Activated naive CD8-positive, alpha-beta T cell (primary cell): ENCODE results near the gene PCMTD2.

ENCODE experiments used
- H3K27ac Mint-ChIP-seq: one replicate; pipeline ENCODE4 v1.8.0; 2021; ENCODE audit warnings: mixed read lengths
- H3K27me3 Mint-ChIP-seq: one replicate; pipeline ENCODE4 v1.8.0; 2021; ENCODE audit warnings: mixed read lengths
- H3K36me3 Mint-ChIP-seq: one replicate; pipeline ENCODE4 v1.8.0; 2021; ENCODE audit warnings: mixed read lengths
- H3K4me1 Mint-ChIP-seq: one replicate; pipeline ENCODE4 v1.8.0; 2021; ENCODE audit warnings: low read depth, mixed read lengths
- H3K4me3 Mint-ChIP-seq: one replicate; pipeline ENCODE4 v1.8.0; 2021; ENCODE audit warnings: mild to moderate bottlenecking, mixed read lengths
- H3K9me3 Mint-ChIP-seq: one replicate; pipeline ENCODE4 v1.8.0; 2021; ENCODE audit warnings: low read depth, mixed read lengths

The PCMTD2 gene

DNA sequence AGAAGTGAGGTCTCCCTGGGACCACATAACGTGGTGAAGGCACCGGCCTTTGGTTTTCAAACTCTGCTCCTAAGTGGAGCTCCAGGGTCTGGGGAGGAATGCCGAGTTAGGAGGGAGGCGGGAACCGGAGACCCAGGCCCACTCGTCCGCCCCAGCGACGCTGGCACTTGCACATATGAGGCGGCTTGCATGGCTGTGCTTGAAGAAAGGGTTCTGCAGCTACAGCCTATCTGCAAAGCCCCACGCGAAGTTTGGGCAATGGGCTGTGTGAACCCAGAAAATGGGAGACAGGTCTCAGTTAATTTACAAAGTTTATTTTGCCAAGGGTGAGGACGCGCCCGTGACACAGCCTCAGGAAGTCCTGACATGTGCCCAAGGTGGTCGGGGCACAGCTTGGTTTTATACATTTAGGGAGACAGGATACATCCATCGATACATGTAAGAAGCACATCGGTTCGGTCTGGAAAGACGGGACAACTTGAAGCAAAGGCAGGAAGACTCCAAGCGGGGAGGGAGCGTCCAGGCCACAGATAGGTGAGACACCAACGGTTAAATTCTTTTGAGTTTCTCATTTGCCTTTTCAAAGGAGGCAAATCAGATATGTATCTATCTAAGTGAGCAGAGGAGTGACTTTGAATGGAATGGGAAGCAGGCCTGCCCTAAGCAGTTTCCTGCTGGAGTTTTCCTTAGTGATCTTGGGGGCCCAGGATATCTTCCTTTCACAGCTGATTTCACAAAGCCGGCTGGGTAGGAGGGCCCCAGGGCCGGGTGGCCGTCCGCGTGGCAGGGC, 782 bp upstream of the PCMTD2 start:
- peaks cover 39% of the 10 kb centered on the region for H3K4me1 Mint-ChIP-seq
- peak overlapping the region; percentile 88 for H3K27ac Mint-ChIP-seq
- H3K9me3 Mint-ChIP-seq, result no peaks in the 10 kb centered on the region
- H3K36me3 Mint-ChIP-seq, result no peaks in the 10 kb centered on the region
- H3K4me3 Mint-ChIP-seq, result peak overlapping the region; percentile 85
- peaks cover 1% of the 10 kb centered on the region for H3K27me3 Mint-ChIP-seq

DNA sequence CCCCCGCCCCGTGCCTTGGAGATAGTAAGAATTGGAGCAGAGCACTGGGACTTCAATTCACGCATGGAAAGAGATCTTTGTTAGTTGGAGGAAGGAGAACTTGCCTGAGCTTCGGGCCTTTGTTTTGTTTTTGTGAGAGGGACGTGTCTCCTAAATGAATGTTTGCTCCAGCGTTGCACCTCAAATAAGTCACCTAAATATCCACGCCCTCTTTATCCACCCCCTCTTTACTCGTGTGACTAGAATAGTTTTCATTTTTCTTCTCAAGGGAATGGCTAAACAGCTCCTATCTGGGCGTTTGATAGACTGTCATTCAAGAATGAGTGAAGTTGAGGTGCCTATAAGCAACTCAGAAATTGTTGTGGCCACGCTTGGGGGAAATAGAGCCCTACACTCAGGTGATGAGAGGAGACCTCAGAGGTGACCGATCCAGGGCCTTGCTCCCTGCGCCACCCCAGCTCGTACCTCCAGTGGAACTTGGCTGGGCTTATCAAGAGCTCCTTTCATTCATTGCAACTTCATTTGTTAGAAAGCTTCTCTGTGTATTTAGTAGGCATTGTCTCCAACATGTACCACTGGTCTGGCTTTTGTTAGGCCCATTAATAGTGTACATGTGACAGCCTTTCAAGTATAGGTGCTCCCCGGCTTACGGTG, 861 bp downstream of the PCMTD2 start:
- Mint-ChIP-seq H3K27me3 (peaks cover 1% of the 10 kb centered on the region), H3K36me3 (no peaks in the 10 kb centered on the region), H3K4me3 (peak overlapping the region; percentile 91), H3K4me1 (peaks cover 55% of the 10 kb centered on the region), H3K9me3 (no peaks in the 10 kb centered on the region), H3K27ac (peak overlapping the region; percentile 91)

DNA sequence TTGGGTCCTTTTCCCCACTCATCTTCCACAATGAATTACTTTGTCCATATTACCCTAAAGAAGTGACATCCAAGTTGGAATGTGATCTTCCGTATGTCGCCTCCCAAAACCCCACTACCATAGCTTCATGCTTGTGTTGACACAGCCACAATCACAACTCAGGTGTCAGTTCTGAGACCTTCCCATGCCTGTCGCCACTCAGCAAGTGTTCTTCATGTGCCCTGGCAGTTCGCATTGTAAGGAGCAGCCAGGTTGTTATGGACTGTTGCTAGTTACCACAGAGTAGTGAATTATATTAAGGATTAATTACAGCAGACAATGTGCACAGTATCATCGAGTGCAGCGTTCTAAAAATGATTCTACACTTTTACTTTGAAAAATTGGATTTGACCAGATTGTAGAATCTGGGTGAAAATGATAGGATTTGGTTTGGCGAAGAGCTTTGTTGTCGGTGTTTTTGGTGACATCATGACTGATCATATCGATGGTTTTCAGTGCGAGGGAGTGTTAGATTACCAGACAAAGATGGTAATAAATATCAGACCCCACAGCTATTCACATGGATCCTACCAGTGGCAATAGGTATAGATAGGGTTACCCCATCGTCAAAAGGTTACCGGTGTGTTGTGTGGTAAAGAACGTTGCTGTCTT, 1.7 kb downstream of the PCMTD2 start:
- Mint-ChIP-seq H3K27ac (peak overlapping the region; percentile 91), H3K36me3 (no peaks in the 10 kb centered on the region), H3K9me3 (no peaks in the 10 kb centered on the region), H3K4me3 (peak overlapping the region; percentile 91), H3K27me3 (peaks cover 1% of the 10 kb centered on the region), H3K4me1 (peaks cover 61% of the 10 kb centered on the region)

DNA sequence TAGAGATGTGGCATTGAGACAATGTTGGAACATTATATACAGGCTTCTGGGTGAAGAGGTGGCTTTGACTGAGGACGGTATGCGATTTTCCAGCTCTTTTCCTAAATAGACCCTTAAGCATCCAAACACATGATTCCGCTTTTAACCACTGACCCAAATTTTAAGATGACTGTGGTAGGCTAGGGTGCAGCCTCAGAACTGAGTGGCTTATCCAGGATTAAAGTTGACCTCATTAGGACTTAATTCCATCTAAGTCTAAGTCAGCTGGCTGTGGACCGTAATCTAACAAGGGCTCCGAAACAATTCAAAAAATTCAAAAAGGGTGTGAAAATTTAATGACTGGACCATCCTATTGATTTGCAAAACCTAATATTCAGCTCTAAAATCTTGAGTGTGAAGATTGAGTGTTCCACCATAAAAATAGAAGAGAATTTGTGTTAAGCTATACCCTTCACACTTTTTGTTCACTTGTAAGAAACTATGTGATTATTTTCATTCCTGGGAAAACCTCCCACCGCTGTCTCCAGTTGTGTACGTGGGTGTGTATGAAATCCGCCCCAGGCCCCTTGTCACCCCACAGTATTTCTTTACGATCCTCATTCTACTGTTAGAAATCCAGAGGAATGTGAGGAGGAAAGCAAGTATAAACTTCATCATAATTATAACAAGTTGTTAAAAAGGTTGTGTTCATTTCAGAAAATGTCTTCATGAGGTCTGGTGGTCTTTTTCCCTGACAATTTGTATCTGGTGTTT, 2.7 kb downstream of the PCMTD2 start:
- H3K27me3 Mint-ChIP-seq, result no peaks in the 10 kb centered on the region
- peak overlapping the region; percentile 91 for H3K27ac Mint-ChIP-seq
- no peaks in the 10 kb centered on the region for H3K36me3 Mint-ChIP-seq
- H3K9me3 Mint-ChIP-seq, result no peaks in the 10 kb centered on the region
- peak overlapping the region; percentile 91 for H3K4me3 Mint-ChIP-seq
- H3K4me1 Mint-ChIP-seq, result peaks cover 71% of the 10 kb centered on the region

DNA sequence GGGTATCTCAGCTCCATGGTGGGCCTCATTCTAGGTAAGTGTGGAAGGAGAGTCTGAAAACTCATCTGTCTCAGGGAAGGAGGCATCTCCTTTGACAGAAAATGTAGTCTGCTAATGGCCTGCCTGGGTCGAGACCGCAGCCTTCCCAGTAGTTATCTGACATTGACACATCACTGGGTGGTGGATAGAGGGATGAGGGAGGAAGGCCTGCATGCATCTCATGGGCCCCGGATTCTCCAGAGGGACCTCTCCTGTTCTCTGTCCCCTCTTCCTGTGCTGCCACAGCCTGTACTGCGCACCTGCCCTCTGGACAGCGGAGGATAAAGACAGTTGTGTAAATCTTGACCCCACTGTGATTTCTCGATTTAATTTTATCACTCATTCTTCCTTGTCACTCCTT, 4.7 kb downstream of the PCMTD2 start:
- Mint-ChIP-seq H3K27ac (peak overlapping the region; percentile 54), H3K9me3 (no peaks in the 10 kb centered on the region), H3K36me3 (no peaks in the 10 kb centered on the region), H3K27me3 (no peaks in the 10 kb centered on the region), H3K4me1 (peaks cover 85% of the 10 kb centered on the region), H3K4me3 (peak overlapping the region; percentile 63)

DNA sequence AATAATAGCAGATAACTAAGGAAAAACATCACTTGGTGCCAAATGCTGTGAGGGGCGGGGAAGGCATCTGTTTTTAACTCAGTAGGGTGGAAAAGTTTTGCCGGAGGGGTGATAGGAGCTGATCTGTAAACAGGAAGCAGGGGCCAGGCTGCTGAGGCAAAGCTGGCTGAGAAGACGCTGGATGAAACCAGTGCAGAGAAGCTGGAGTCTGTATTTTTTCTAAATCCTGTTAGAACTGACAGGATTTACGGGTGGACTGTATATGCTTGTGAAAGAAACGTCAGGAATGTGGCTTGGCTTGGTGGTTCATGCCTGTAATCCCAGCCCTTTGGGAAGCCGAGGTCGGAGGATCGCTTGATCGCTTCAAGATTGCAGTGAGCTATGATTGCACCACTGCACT, 5.6 kb downstream of the PCMTD2 start:
- Mint-ChIP-seq H3K9me3 (no peaks in the 10 kb centered on the region), H3K27me3 (no peaks in the 10 kb centered on the region), H3K4me1 (peaks cover 84% of the 10 kb centered on the region), H3K27ac (peak overlapping the region; percentile 34), H3K36me3 (no peaks in the 10 kb centered on the region), H3K4me3 (peak overlapping the region; percentile 63)

DNA sequence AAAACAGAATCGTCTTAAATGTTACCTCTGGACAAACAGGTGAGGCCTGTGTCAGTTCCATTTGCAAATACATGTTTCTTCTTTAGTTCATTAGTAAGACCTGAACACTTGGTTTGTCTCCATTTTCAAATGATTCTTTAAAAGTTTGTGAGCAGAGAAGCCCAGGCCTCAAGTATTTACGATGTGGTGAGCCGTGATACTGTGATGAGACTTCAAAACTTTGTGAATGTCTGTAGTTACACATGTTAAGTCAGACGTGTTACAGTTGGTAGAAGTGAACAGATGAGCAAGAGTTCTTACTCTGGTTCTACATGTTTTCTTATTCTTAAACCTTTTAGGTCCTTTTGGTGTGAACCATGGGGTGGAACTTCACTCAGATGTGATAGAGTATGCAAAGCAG, 8.5 kb downstream of the PCMTD2 start:
- Mint-ChIP-seq H3K36me3 (no peaks in the 10 kb centered on the region), H3K4me3 (no peak overlapping the region), H3K9me3 (no peaks in the 10 kb centered on the region), H3K27me3 (no peaks in the 10 kb centered on the region), H3K27ac (peak overlapping the region; percentile 56), H3K4me1 (peaks cover 56% of the 10 kb centered on the region)

DNA sequence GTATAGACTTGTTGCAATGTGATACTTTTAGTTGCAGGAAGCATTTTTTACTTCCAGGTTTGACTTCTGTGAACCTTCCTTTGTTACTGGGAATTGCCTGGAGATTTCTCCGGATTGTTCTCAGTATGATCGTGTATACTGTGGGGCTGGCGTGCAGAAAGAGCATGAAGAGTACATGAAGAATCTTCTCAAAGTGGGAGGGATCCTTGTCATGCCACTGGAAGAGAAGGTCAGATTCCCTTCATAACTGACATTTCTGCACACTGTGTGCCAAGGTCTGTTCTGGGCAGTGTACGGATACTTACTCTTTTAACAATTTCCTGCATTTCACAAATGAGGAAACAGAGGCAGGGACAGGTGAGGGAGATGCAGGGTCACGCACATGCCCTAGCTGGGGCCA, 9.7 kb downstream of the PCMTD2 start:
- no peak overlapping the region for H3K4me3 Mint-ChIP-seq
- no peak overlapping the region for H3K27ac Mint-ChIP-seq
- H3K4me1 Mint-ChIP-seq, result peaks cover 56% of the 10 kb centered on the region
- no peaks in the 10 kb centered on the region for H3K27me3 Mint-ChIP-seq
- H3K9me3 Mint-ChIP-seq, result no peaks in the 10 kb centered on the region
- H3K36me3 Mint-ChIP-seq, result no peaks in the 10 kb centered on the region

DNA sequence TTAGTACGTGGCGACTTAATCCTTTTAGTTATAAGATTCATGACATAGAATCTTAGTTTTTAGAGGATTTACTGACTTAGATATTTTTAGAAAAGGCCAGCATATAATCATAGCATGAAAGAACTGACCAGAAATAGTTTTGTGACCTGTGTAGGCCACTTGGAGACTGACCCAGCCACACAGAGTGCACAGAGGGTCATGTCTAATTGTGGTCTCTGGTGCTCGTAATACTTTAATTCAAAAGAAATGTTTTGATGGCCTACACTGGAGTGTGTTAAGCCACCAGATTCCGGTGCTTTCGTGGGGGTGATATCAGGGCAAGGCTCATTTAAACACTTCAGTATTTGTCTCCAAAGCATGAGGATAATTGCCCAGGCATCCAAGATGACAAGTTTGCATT, 11.4 kb downstream of the PCMTD2 start:
- Mint-ChIP-seq H3K4me3 (no peak overlapping the region), H3K36me3 (no peaks in the 10 kb centered on the region)

DNA sequence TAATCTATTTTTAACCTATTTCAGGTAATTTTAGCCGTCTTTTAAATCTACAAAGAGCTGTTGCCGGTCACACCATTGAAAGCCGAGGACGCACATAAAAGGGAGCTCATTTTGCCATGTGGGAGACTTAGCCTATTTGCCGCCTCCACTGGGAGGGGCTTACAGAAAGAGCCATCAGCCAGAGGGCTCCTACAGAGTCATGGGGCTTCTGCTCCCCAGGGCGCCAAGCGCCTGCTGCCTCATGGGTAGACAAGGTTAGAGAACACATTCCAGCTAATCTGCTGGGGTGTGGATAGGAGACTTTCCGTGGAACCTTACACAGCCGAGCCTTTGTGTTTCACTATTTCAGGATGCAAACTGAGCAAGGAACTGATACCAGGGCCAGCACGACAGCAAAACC, 12.6 kb downstream of the PCMTD2 start:
- no peaks in the 10 kb centered on the region for H3K9me3 Mint-ChIP-seq
- peaks cover 31% of the 10 kb centered on the region for H3K4me1 Mint-ChIP-seq

More for the DNA sequence above, 11.4 kb downstream of the PCMTD2 start:
- Mint-ChIP-seq H3K27me3 (no peaks in the 10 kb centered on the region), H3K4me1 (peaks cover 43% of the 10 kb centered on the region), H3K9me3 (no peaks in the 10 kb centered on the region), H3K27ac (no peak overlapping the region)

DNA sequence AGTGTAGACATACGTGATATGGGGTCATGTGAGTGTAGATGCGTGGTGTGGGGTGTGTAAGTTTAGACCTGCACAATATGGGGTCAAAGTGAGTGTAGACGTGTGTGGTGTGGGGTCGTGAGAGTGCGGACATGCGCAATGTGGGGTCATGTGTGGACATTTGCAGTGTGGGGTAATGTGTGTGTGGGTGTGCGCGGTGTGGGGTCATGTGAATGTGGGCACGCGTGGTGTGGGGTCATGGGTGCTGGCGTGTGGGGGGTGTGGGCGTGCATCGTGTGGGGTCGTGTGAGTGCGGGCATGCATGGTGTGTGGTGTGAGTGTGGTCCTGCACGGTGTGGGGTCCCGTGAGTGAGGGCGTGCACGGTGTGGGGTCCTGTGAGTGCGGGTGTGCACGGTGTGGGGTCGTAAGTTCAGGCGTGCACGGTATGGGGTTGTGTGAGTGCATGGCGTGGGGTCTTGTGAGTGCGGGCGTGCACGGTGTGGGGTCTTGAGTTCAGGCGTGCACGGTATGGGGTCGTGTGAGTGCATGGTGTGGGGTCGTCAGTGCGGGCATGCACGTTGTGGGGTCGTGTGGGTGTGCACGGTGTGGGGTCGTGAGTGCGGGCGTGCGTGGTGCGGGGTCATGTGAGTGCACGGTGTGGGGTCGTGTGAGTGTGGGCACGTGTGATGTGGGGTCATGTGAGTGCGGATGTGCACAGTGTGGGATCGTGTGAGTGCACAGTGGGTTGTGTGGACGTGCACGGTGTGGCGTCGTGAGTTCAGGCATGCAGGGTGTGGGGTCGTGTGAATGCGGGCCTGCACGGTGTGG, 14.3 kb downstream of the PCMTD2 start:
- Mint-ChIP-seq H3K27ac (no peak overlapping the region), H3K9me3 (no peaks in the 10 kb centered on the region), H3K36me3 (peaks cover 2% of the 10 kb centered on the region)

More for the DNA sequence above, 12.6 kb downstream of the PCMTD2 start:
- H3K4me3 Mint-ChIP-seq, result no peak overlapping the region
- peaks cover 2% of the 10 kb centered on the region for H3K36me3 Mint-ChIP-seq
- H3K27ac Mint-ChIP-seq, result no peak overlapping the region
- H3K27me3 Mint-ChIP-seq, result no peaks in the 10 kb centered on the region

DNA sequence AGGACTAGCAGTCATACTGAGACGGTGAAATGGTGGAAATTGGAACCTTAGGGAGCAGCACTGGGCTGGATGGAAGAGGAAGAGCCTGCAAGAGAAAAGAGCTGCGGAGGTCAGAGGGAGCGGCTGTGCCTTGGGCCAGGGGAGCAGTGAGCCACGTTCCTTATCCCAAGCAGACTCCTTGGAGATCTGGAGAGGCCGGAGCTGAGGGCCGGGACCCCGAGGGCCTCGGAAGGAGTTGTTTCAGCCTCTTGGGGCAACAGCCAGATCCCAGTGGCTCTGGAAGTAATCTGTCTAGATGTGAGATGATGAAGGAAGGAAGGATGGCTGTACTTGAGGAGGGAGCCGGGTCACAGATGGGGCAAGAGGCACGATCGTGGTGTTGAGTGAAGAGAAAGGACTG, 16.1 kb downstream of the PCMTD2 start:
- H3K27me3 Mint-ChIP-seq, result no peaks in the 10 kb centered on the region
- no peak overlapping the region for H3K4me3 Mint-ChIP-seq

More for the DNA sequence above, 14.3 kb downstream of the PCMTD2 start:
- H3K4me1 Mint-ChIP-seq, result peaks cover 16% of the 10 kb centered on the region
- H3K27me3 Mint-ChIP-seq, result no peaks in the 10 kb centered on the region
- no peak overlapping the region for H3K4me3 Mint-ChIP-seq

DNA sequence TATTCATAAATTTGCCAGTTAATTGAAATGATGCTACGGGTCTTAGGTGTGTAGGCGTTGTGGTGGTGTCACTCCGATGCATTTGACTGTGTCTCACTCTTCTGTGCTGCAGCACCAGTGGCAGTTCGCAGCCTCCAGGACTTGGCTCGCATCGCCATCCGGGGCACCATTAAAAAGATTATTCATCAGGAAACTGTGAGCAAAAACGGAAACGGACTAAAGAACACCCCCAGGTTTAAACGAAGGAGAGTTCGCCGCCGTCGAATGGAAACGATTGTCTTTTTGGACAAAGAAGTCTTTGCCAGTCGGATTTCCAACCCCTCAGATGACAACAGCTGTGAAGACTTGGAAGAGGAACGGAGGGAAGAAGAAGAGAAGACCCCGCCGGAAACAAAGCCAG, 17.6 kb downstream of the PCMTD2 start:
- no peak overlapping the region for H3K27ac Mint-ChIP-seq
- peaks cover 16% of the 10 kb centered on the region for H3K4me1 Mint-ChIP-seq
- no peaks in the 10 kb centered on the region for H3K9me3 Mint-ChIP-seq
- peaks cover 2% of the 10 kb centered on the region for H3K36me3 Mint-ChIP-seq
- no peaks in the 10 kb centered on the region for H3K27me3 Mint-ChIP-seq
- H3K4me3 Mint-ChIP-seq, result no peak overlapping the region

More for the DNA sequence above, 16.1 kb downstream of the PCMTD2 start:
- Mint-ChIP-seq H3K9me3 (no peaks in the 10 kb centered on the region), H3K36me3 (peaks cover 2% of the 10 kb centered on the region), H3K4me1 (peaks cover 16% of the 10 kb centered on the region), H3K27ac (no peak overlapping the region)

DNA sequence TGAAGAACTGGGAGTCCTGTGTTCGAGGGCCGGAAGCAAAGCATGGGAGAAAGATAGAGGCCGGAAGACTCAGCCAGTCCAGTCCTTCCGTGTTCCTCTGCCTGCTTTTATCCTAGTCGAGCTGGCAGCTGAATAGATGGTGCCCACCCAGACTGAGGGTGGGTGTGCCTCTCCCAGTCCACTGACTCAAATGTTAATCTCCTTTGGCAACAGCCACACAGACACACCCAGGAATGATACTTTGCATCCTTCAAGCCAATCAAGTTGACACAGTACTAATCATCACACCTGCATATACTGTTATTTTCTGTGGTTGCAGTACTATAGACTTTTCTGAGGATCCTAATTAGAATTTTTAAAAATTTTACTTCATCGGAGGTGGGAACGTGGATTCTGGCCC, 21.3 kb downstream of the PCMTD2 start:
- Mint-ChIP-seq H3K9me3 (no peaks in the 10 kb centered on the region), H3K4me3 (no peak overlapping the region), H3K27me3 (no peaks in the 10 kb centered on the region), H3K4me1 (peaks cover 8% of the 10 kb centered on the region), H3K36me3 (peaks cover 2% of the 10 kb centered on the region), H3K27ac (no peak overlapping the region)
